Right cardiac atrium (tissue), 5 donors: Measurements from ENCODE around the gene NOC4L. TPM values are rescaled to one million over a fixed set of nuclear protein-coding genes. Genes with fewer than 3 reads are reported as not detected.

Experiments
- ATAC-seq, 2 donors: fragments of 200-7000 bp; cut with Tn5 transposase; one replicate each; pipeline versions ENCODE4 v1.8.0 to v1.9.1; 2020; ENCODE audit warnings: moderate library complexity in 2 of 2, mild to moderate bottlenecking in 1 of 2
- DNase-seq, 3 donors: peaks; one replicate each; pipeline ENCODE4 v3.0.0-alpha.2; 2020
- H3K27ac ChIP-seq: one replicate; pipeline ENCODE4 v1.5.1; 2013; ENCODE audit warnings: mild to moderate bottlenecking, low read length, control low read depth, moderate library complexity
- H3K27me3 ChIP-seq: one replicate; pipeline ENCODE4 v1.6.1; 2013; ENCODE audit not compliant: control insufficient read depth, insufficient read depth
- H3K4me1 ChIP-seq: one replicate; pipeline ENCODE4 v1.6.1; 2013; ENCODE audit warnings: low read length; ENCODE audit not compliant: control insufficient read depth, insufficient read depth
- H3K4me3 ChIP-seq: one replicate; pipeline ENCODE4 v1.5.1; 2013; ENCODE audit warnings: low read length, control low read depth
- H3K9me3 ChIP-seq: one replicate; pipeline ENCODE4 v1.6.1; 2013; ENCODE audit warnings: low read length; ENCODE audit not compliant: control insufficient read depth
- WGBS: extraction: QIAGEN DNeasy Blood & Tissue Kit; methylation state at CpG from one replicate; pipeline ENCODE4 v1.1.7; 2013; 5-methylcytosine and 5-hydroxymethylcytosine counted together
- intact Hi-C, 4 donors: fragments of 100-400 bp; cut with DNase I; formaldehyde crosslinking; loops; one replicate each; pipeline versions ENCODE4 v1.11.0 to v1.14.0; 2022 to 2023
- polyA plus RNA-seq: library from polyadenylated mRNA; stranded (reverse); fragments of 200-250 nt; gene quantifications from one replicate; pipeline ENCODE4 v1.2.3, GENCODE V29; 2013
- total RNA-seq, 4 donors: library from RNA; stranded (reverse); fragmentation: NEBNext Ultra II Directional; extraction: Animal tissue kit (Norgen Biotek cat#: 25700); gene quantifications; one replicate each; pipeline ENCODE4 v1.2.1, GENCODE V29; 2021
- donor health status: healthy with polysubstance abuse.
- donor health status: DM: no; HTN: yes; CAD: no.
- donor health status: DM: no; HTN: no; CAD: no.
- donor health status: DM: no; HTN: yes; CAD: no; lungs with severe emphysema.
- donor health status: DM: yes; HTN: yes; CAD: no.

The NOC4L gene
- total and polyA plus RNA-seq, 5 donors = 7.7 to 11.0 (median 9.3) TPM

- H3K4me1 ChIP-seq = no peaks in the 10 kb centered on the region
- ATAC-seq (no peak), DNase-seq (peak in 2 of 3 donors; percentile 8 to 30)
- H3K9me3 ChIP-seq = no peaks in the 10 kb centered on the region
- H3K27ac ChIP-seq = no peak overlapping the region
- intact Hi-C loops = no loop called here
- H3K4me3 ChIP-seq = no peak overlapping the region
- 80% methylated on average over 19 of the region's 19 CpGs for WGBS
- no peaks in the 10 kb centered on the region for H3K27me3 ChIP-seq
Observed at GRCh38 chr12:132179431-132180362, 35.4 kb downstream of the NOC4L start.

- no peaks in the 10 kb centered on the region for H3K4me1 ChIP-seq
- 87% methylated on average over 30 of the region's 30 CpGs for WGBS
- no peaks in the 10 kb centered on the region for H3K27me3 ChIP-seq
- intact Hi-C loops = no loop called here
- H3K9me3 ChIP-seq = no peaks in the 10 kb centered on the region
- ATAC-seq (peak in 1 of 2 donors; percentile 10), DNase-seq (peak in 2 of 3 donors; percentile 1 to 36)
- no peak overlapping the region for H3K27ac ChIP-seq
- H3K4me3 ChIP-seq = no peak overlapping the region
Observed at GRCh38 chr12:132180648-132181546, 36.6 kb downstream of the NOC4L start.

DNA sequence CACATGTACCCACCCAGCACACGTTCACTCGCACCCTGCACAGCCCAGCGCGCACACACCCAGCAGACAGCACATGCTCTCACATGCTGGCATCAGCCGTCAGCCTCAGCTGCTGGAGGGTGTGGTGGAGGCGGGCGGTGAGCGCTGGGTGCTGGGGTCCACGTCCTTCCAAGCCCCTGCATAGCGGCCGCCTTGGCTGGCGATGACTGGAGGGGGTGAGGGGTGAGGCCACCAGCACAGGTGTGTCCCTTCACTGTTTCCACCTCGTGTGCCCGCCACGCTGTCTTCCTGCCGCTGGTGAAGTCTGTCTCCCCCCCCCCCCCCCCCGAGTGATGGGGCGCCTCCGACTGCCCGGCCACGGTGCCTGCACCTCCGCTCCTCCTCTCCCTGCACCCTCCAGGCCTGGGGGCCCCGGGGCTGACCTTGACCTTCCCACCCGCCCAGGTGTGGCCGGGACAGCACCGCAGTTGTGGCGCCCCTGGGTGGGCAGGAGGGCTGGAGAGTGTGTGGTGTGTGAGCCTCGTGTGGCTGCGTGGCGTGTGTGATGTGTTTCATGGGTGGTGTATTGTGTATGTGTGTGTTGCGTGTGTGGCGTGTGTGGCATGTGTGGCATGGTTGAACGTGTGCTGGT is 37.4 kb downstream of the NOC4L start:
- no peaks in the 10 kb centered on the region for H3K9me3 ChIP-seq
- 87% methylated on average over 33 of the region's 33 CpGs for WGBS
- DNase-seq (peak; percentile 5 to 47 (median 27)), ATAC-seq (no peak)
- no peaks in the 10 kb centered on the region for H3K4me1 ChIP-seq
- no peaks in the 10 kb centered on the region for H3K27me3 ChIP-seq
- intact Hi-C loops = no loop called here
- H3K27ac ChIP-seq = no peak overlapping the region
- no peak overlapping the region for H3K4me3 ChIP-seq

DNA sequence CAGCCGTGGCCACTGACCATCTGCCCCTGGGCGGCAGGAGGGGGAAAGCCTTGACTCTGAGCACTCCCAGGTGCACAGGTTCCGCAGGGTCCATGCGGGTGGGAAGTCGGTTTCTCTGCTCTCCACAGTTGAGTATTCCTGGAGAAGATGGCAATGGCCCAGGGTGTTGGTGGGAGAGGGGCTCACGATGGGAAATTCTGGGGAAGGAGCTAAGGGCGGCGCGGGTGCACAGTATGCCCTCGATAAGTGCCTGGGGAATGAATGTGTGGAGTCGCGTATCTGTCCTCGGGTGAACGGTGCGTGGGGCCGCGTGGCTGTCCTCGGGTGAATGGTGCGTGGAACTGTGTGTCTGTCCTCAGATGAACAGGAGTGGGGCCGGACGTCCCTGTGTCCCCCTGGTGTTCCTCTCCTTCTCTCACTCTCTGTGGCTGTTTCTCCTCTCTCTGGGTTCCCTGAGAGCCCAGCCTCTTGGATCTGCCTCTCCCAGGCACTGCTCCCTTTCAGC is 38.0 kb downstream of the NOC4L start:
- H3K27ac ChIP-seq = no peak overlapping the region
- WGBS = 93% methylated on average over 21 of the region's 21 CpGs
- DNase-seq (peak in 1 of 3 donors; percentile 11), ATAC-seq (no peak)
- H3K27me3 ChIP-seq = no peaks in the 10 kb centered on the region
- intact Hi-C loops = no loop called here
- H3K4me3 ChIP-seq = no peak overlapping the region
- no peaks in the 10 kb centered on the region for H3K4me1 ChIP-seq
- H3K9me3 ChIP-seq = no peaks in the 10 kb centered on the region

GRCh38 chr12:132182711-132183365 is 38.6 kb downstream of the NOC4L start:
- Histone ChIP-seq H3K27me3 (no peaks in the 10 kb centered on the region), H3K9me3 (no peaks in the 10 kb centered on the region), H3K27ac (no peak overlapping the region), H3K4me3 (no peak overlapping the region), H3K4me1 (no peaks in the 10 kb centered on the region)
- intact Hi-C loops = no loop called here
- 80% methylated on average over 10 of the region's 10 CpGs for WGBS
- ATAC-seq (no peak), DNase-seq (no peak)

GRCh38 chr12:132185705-132186104 is 41.4 kb downstream of the NOC4L start:
- Histone ChIP-seq H3K27ac (no peak overlapping the region), H3K27me3 (no peaks in the 10 kb centered on the region), H3K9me3 (no peaks in the 10 kb centered on the region), H3K4me3 (no peak overlapping the region), H3K4me1 (no peaks in the 10 kb centered on the region)
- intact Hi-C loops = no loop called here
- DNase-seq (peak in 2 of 3 donors; percentile 27 to 43), ATAC-seq (no peak)
- 63% methylated on average over 16 of the region's 16 CpGs for WGBS

DNA sequence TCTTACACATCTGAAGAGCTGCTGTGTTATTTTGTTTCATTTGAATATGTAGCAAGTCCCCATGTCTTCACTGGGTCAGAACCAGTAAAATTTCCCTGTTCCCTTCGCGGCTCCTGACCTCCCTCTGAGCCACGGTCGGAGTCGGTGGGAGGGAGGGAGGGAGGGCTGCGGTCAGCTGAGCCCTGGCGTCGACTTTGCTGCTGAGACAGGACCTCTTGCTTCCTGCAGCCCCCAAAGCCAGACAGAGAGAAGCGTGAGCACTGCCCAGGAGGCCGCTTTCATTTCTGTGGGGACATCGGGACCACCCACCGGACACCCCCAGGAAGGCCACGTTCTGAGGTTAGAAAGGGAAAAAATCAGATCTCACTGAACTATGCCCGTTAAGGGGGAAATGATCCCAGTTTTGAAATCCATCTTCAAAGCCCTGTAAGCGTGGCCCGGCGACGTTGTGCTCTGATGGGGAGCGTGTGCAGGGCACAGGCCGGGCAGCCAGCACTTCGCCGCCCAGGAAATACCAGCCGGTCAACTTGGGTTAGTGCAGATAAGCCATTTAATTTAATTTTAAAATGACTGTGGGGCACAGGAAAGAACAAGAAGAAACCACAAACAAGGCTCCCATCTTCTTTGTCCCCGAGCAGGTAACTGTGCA is 42.1 kb downstream of the NOC4L start:
- ATAC-seq (no peak), DNase-seq (peak in 2 of 3 donors; percentile 30 to 38)
- no peaks in the 10 kb centered on the region for H3K4me1 ChIP-seq
- no peak overlapping the region for H3K4me3 ChIP-seq
- intact Hi-C loops = no loop called here
- no peaks in the 10 kb centered on the region for H3K27me3 ChIP-seq
- H3K9me3 ChIP-seq = no peaks in the 10 kb centered on the region
- H3K27ac ChIP-seq = no peak overlapping the region
- WGBS = 45% methylated on average over 24 of the region's 24 CpGs

DNA sequence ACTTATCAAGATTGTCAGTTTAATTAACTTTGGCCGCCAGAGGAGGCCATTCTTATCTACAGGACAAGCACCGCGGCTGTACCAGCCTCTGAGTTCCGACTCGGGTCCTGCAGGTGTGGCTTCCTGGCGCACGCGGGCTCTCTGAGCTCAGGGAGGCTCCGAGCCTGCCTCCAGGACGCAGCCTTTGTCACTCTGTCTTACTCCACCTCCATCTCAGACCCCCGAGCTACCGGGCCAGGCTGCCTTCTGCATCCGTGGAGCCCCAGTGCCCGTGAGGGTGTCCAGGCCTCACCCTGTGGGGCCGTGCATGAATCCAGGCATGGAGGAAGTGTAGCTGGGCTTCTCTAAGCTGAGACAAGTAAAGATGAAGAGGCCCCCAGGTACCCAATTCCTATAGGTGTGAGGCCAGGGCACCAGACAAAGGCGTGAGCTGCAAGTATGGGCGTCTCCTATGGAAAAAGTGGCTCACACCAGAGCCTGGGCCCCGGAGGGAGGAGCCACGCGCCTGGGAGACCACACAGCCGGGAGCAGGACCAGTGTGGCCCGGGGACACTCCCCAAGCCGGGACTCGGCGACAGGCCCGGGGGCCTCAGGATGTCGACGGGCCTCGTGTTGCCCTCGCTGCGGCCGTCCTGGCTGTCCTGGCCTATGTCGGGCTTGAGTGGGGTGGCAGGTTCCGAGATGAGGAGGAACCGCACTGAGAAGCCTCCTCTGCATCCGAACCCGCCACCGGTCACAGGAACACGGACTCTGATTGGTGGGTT is 42.8 kb downstream of the NOC4L start:
- H3K27me3 ChIP-seq = no peaks in the 10 kb centered on the region
- H3K4me3 ChIP-seq = no peak overlapping the region
- no peaks in the 10 kb centered on the region for H3K4me1 ChIP-seq
- no peak overlapping the region for H3K27ac ChIP-seq
- 79% methylated on average over 39 of the region's 39 CpGs for WGBS
- ATAC-seq (no peak), DNase-seq (peak in 2 of 3 donors; percentile 43 to 50)
- intact Hi-C loops = no loop called here
- no peaks in the 10 kb centered on the region for H3K9me3 ChIP-seq

- intact Hi-C loops = no loop called here
- no peak overlapping the region for H3K27ac ChIP-seq
- no peaks in the 10 kb centered on the region for H3K9me3 ChIP-seq
- WGBS = 90% methylated on average over 35 of the region's 35 CpGs
- ATAC-seq = no peak
- no peaks in the 10 kb centered on the region for H3K27me3 ChIP-seq
- peak in 2 of 3 donors; percentile 42 to 50 for DNase-seq
- H3K4me1 ChIP-seq = no peaks in the 10 kb centered on the region
- H3K4me3 ChIP-seq = no peak overlapping the region
Observed at GRCh38 chr12:132187646-132188450, 43.6 kb downstream of the NOC4L start.
